Measurements from ENCODE around the gene SGO2.

Gene SGO2, protein sequence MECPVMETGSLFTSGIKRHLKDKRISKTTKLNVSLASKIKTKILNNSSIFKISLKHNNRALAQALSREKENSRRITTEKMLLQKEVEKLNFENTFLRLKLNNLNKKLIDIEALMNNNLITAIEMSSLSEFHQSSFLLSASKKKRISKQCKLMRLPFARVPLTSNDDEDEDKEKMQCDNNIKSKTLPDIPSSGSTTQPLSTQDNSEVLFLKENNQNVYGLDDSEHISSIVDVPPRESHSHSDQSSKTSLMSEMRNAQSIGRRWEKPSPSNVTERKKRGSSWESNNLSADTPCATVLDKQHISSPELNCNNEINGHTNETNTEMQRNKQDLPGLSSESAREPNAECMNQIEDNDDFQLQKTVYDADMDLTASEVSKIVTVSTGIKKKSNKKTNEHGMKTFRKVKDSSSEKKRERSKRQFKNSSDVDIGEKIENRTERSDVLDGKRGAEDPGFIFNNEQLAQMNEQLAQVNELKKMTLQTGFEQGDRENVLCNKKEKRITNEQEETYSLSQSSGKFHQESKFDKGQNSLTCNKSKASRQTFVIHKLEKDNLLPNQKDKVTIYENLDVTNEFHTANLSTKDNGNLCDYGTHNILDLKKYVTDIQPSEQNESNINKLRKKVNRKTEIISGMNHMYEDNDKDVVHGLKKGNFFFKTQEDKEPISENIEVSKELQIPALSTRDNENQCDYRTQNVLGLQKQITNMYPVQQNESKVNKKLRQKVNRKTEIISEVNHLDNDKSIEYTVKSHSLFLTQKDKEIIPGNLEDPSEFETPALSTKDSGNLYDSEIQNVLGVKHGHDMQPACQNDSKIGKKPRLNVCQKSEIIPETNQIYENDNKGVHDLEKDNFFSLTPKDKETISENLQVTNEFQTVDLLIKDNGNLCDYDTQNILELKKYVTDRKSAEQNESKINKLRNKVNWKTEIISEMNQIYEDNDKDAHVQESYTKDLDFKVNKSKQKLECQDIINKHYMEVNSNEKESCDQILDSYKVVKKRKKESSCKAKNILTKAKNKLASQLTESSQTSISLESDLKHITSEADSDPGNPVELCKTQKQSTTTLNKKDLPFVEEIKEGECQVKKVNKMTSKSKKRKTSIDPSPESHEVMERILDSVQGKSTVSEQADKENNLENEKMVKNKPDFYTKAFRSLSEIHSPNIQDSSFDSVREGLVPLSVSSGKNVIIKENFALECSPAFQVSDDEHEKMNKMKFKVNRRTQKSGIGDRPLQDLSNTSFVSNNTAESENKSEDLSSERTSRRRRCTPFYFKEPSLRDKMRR

DNA sequence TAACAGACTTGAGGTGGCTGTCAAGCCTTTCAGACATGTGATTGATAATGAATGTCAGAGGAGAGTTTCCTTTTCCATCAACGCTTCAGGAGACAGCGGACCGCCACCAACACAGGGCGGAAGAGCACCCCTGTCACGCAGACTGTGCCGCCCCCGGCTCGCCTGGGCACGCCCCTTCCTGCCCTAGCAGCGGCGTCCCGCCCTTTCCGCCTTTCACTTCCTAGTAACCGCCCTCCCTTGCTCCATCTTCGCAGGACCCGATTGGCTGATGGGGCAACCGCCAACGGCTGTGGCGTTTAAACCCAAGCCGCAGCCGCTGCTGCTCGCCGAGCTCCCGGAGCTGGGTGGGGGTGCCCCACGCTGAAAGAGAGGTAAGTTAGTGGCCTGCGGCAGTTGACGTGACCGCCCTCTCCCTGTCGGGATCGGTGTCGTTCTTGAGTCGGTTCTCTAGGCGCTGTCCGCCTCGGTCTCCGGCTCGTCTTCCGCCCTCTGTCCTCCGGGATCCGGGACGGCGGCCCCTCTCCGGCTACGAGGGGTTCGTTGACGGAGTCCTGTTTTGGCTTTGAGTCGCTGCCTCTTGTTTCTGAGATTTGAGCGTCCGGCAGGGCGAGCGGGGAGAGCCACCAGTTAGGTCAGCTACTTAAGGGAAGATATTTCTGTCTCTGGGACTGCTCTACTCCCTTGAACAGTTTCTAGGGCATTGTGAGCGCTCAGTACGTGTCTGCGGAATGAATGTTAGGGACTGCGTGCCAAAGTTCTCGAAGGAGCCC is at the start of gene SGO2:
SGO2 (plus strand) TSS at position 326 of the 770 bp plus-strand sequence. CDS start 6,769 bp downstream, outside the sequence.
- TF ChIP-seq, protein P1, sequence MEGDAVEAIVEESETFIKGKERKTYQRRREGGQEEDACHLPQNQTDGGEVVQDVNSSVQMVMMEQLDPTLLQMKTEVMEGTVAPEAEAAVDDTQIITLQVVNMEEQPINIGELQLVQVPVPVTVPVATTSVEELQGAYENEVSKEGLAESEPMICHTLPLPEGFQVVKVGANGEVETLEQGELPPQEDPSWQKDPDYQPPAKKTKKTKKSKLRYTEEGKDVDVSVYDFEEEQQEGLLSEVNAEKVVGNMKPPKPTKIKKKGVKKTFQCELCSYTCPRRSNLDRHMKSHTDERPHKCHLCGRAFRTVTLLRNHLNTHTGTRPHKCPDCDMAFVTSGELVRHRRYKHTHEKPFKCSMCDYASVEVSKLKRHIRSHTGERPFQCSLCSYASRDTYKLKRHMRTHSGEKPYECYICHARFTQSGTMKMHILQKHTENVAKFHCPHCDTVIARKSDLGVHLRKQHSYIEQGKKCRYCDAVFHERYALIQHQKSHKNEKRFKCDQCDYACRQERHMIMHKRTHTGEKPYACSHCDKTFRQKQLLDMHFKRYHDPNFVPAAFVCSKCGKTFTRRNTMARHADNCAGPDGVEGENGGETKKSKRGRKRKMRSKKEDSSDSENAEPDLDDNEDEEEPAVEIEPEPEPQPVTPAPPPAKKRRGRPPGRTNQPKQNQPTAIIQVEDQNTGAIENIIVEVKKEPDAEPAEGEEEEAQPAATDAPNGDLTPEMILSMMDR (IDR thresholded peaks at IDR 0.05) = no peak

DNA sequence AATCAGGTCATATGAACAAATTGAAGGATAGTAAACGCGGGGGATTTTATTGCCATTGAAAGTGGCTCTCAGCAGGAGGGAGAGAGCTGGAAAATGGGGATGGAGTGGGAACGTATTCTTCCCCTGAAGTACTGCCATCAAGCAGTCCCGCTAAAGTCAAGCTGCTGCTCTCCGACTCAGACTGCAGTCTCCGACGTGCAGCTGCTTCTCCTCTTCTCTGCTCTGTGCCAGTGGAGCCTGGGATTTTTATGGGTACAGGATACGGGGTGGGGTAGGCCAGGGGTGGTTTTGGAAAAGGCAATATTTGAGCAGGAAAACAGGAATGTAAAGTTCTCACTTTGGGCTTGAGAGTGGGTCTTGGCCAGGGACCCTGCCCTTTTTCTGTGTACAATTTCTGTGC is 49.2 kb upstream of the SGO2 start:
- TF ChIP-seq, protein P1 (IDR thresholded peaks at IDR 0.05) = no peak

DNA sequence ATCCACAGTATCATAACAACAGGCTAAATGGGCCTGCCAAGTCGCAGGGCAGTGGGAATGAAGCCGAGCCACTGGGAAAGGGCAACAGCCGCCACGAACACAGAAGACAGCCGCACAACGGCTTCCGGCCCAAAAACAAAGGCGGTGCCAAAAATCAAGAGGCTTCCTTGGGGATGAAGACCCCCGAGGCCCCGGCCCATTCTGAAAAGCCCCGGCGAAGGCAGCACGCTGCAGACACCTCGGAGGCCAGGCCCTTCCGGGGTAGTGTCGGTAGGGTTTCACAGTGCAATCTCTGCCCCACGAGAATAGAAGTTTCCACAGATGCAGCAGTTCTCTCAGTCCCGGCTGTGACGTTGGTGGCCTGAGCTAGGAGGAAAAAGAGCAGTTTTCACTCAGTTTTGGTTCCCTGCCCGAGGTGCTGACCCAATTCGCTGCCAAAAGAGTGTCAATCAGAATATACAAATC is 48.3 kb upstream of the SGO2 start:
- TF ChIP-seq, protein P1 (IDR thresholded peaks at IDR 0.05) = no peak

DNA sequence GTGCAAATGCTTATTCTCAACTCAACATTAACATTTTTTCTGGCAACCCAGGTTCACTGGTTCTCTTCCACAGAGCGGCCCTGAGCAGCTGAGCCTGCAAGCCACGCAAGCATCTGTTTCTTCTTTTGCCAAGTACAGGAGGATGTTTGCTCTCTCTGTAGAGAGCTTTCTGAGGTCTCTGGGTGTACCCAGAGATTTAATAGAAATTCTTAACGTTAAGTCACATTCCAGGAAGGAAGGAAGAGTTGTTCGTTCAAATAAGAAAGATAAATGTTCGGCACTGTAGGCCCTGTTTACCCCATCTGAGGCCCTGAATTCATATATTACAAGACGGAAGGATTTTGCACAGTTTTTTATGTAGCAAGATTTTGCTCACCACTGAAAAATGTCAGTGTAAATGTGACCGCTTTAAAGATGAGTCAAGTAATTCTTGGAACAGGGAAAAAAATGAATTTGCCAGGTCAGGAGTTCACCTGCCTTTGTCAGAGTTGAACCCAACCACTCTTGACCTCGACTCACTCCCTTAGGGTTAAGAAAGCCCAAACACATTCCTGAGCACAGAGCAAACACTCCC is 46.2 kb upstream of the SGO2 start:
- TF ChIP-seq, protein P1 (IDR thresholded peaks at IDR 0.05) = no peak

DNA sequence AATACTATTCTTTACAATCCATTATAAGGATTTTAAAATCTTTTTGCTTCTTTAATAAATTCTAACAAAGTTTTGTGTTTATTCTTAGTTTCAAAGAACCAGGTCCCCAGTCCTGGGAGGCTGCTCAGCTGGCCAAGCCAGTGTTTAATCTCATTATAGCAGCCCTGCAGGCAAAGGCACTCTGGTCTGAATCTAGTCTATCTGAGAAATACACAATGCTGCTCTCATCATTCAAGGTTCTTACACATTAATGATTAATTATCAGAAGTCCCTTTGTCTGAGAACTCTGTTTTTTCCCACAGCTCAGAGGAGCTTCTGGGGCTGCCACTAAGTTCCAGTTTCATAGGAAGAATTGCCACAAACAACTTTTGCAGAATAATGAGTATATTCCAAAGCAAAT is 43.8 kb upstream of the SGO2 start:
- TF ChIP-seq, protein P1 (IDR thresholded peaks at IDR 0.05) = no peak

DNA sequence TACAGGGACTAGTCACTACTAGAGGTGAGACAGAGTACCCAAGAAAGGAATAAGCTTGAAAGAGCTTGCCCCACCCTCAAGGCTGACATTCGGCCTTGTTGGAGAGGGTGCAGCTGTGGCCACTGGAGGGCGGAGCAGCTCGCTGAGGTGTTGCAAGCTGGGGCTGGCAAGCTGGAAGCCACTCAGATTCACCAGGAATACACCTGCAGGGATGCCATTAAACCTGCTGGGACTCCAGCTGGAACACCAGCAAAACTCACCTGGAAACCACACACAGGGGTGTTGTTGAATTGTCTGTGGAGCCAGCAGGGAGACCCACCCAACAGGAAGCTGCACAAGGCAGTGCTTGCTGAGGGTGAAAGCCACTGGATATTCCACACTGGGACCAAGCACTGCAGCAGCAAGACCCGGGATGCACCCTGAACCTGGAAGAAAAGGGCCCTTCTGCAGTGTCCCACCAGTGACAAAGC is 42.2 kb upstream of the SGO2 start:
- TF ChIP-seq, protein P1 (IDR thresholded peaks at IDR 0.05) = peak; percentile 62

Measured in LNCAP (cell line).